Measurements from ENCODE around the gene RPS19. TPM values are rescaled to one million over a fixed set of nuclear protein-coding genes. Genes with fewer than 3 reads are reported as not detected.
A peak's percentile ranks its signal among the peaks of the same experiment; 100 is the strongest.
"Not testable (repeated sequence)": the region's sequence is repeated elsewhere in the genome, so short reads cannot be mapped to it uniquely, and the experiment has no call there.

RPS19 gene
- total and polyA plus RNA-seq, 2 experiments from 2014 or later: 840 to 1,425 TPM

DNA sequence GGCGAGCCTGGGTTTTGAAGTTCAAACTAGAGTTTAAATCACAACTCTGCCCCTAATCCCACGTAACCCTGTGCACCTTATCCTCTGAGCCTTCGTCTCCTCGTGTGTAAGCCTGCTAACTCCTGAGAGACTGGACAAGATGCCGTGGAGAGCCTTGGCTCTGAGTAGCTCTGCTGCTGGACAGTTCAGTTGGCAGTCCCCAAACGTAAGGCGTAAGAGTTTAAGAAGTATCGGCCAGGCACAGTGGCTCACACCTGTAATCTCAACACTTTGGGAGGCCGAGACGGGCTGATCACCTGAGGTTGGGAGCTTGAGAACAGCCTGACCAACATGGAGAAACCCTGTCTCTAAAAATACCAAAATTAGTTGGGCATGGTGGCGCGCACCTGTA is 12.3 kb downstream of the RPS19 start:
- 94% methylated on average over 12 of the region's 12 CpGs for WGBS (ENCODE audit: low lambda C conversion rate, missing lambda C conversion rate)
- no peaks in the 10 kb centered on the region for H3K4me1 ChIP-seq (ENCODE audit: insufficient read depth)

DNA sequence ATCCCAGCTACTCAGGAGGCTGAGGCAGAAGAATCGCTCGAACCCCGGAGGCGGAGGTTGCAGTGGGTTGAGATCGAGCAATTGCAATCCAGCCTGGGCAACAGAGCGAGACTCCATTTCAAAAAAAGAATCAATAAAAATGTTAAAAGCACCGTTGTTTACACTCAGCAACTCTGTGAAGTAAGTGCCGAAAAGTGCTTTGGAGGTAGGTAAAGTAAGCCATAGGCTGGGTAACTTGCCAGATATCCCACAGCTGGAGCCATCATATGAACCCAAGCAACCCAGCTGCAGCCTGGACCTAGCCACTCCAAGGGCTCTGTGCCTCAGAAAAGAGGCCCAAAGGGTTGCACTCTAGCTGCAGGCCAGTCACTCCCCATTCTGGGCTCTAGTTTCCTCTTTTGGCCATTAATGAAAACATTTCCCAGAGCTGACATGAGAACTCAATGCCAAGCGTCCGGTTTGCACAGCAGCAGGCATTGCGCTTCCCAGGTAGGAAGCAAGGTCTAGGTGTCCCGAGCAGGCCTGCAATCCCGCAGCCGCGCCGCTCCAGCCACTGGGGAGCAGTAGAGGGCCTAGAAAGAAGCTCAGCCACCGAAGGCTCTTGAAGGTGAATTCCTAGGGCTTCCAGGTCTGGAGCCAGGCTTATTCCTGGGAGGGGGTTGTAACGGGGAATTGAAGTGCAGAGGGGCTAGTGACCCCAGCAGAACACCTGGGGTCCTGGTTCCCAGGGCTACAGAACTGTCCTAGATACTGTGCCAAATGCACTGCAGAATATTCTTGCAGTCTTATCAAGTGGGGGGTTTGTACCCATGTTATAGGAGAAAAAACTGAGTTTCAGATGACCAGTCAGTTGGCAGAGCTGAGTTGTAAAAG is 13.0 kb downstream of the RPS19 start:
- Histone ChIP-seq H3K4me1 (ENCODE audit: insufficient read depth) (no peaks in the 10 kb centered on the region), H3K79me2 (peaks cover 2% of the 10 kb centered on the region), H3K27ac (no peak overlapping the region), H3K36me3 (replicated peaks; ENCODE audit: insufficient read depth, low read depth) (no peaks in the 10 kb centered on the region), H3K9me2 (replicated peaks; ENCODE audit: insufficient read depth) (no peaks in the 10 kb centered on the region), H4K20me1 (ENCODE audit: insufficient read depth, poor library complexity, severe bottlenecking) (peaks cover 32% of the 10 kb centered on the region), H3K4me2 (no peak overlapping the region), H3K27me3 (no peaks in the 10 kb centered on the region), H3K9me3 (ENCODE audit: low read depth) (no peaks in the 10 kb centered on the region), H2AFZ (no peak overlapping the region), H3K4me3 (no peak overlapping the region)
- TF ChIP-seq, protein P1, sequence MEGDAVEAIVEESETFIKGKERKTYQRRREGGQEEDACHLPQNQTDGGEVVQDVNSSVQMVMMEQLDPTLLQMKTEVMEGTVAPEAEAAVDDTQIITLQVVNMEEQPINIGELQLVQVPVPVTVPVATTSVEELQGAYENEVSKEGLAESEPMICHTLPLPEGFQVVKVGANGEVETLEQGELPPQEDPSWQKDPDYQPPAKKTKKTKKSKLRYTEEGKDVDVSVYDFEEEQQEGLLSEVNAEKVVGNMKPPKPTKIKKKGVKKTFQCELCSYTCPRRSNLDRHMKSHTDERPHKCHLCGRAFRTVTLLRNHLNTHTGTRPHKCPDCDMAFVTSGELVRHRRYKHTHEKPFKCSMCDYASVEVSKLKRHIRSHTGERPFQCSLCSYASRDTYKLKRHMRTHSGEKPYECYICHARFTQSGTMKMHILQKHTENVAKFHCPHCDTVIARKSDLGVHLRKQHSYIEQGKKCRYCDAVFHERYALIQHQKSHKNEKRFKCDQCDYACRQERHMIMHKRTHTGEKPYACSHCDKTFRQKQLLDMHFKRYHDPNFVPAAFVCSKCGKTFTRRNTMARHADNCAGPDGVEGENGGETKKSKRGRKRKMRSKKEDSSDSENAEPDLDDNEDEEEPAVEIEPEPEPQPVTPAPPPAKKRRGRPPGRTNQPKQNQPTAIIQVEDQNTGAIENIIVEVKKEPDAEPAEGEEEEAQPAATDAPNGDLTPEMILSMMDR (IDR thresholded peaks at IDR 0.05; ENCODE audit: poor library complexity): peak; percentile 76
- TF ChIP-seq EZH2phosphoT487 (IDR thresholded peaks at IDR 0.05; ENCODE audit: low read depth, severe bottlenecking, unreplicated experiment): no peak
- TF ChIP-seq EZH2 (IDR thresholded peaks at IDR 0.05; ENCODE audit: borderline replicate concordance): no peak
- DNase-seq (ENCODE audit: low spot score): peak; percentile 88
- 47% methylated on average over 18 of the region's 18 CpGs for WGBS (ENCODE audit: low lambda C conversion rate, missing lambda C conversion rate)

More for the DNA sequence above, 12.3 kb downstream of the RPS19 start:
- Histone ChIP-seq H3K79me2 (peaks cover 8% of the 10 kb centered on the region), H3K9me2 (replicated peaks; ENCODE audit: insufficient read depth) (no peaks in the 10 kb centered on the region), H3K36me3 (replicated peaks; ENCODE audit: insufficient read depth, low read depth) (no peaks in the 10 kb centered on the region), H3K27me3 (no peaks in the 10 kb centered on the region), H2AFZ (no peak overlapping the region), H4K20me1 (ENCODE audit: insufficient read depth, poor library complexity, severe bottlenecking) (peaks cover 38% of the 10 kb centered on the region), H3K9me3 (ENCODE audit: low read depth) (no peaks in the 10 kb centered on the region), H3K27ac (no peak overlapping the region), H3K4me2 (no peak overlapping the region), H3K4me3 (no peak overlapping the region)
- TF ChIP-seq, protein P1 (IDR thresholded peaks at IDR 0.05; ENCODE audit: poor library complexity): no peak
- TF ChIP-seq EZH2phosphoT487 (IDR thresholded peaks at IDR 0.05; ENCODE audit: low read depth, severe bottlenecking, unreplicated experiment) (no peak), EZH2 (IDR thresholded peaks at IDR 0.05; ENCODE audit: borderline replicate concordance) (no peak)
- DNase-seq (ENCODE audit: low spot score): no peak

DNA sequence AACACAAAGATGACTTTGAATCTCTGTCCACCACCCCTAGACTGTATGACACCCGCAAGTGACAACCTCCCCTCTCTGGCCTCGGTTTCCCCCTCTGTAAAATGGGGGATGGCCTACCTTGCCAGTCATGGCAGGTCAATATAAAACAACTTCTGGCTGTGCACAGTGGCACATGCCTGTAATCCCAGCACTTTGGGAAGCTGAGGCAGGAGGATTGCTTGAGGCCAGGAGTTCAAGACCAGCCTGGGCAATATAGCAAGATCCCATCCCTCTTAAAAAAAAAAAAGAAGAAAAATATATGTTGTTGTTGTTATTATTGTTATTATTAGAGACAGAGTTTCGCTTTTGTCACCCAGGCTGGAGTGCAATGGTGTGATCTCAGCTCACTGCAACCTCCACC is 15.9 kb downstream of the RPS19 start:
- not testable (repeated sequence) for DNase-seq (ENCODE audit: low spot score); H3K9me2 ChIP-seq (replicated peaks; ENCODE audit: insufficient read depth); H4K20me1 ChIP-seq (ENCODE audit: insufficient read depth, poor library complexity, severe bottlenecking); H3K27me3 ChIP-seq; H3K4me1 ChIP-seq (ENCODE audit: insufficient read depth); H2AFZ ChIP-seq; H3K4me2 ChIP-seq; H3K4me3 ChIP-seq; H3K36me3 ChIP-seq (replicated peaks; ENCODE audit: insufficient read depth, low read depth); H3K27ac ChIP-seq; H3K79me2 ChIP-seq; H3K9me3 ChIP-seq (ENCODE audit: low read depth)
- WGBS (ENCODE audit: low lambda C conversion rate, missing lambda C conversion rate): 88% methylated on average over 3 of the region's 3 CpGs

All from hepatocyte (in vitro differentiated cells).